ENCODE measurements around the gene INTS4.
"Not testable (repeated sequence)": the region's sequence is repeated elsewhere in the genome, so short reads cannot be mapped to it uniquely, and the experiment has no call there.

Gene INTS4

GRCh38 chr11:77933596-77933995, 60.9 kb downstream of the INTS4 start:
- H3K4me1 Mint-ChIP-seq; H3K27ac Mint-ChIP-seq; H3K27me3 Mint-ChIP-seq (ENCODE audit: low read depth, poor library complexity); H3K4me3 Mint-ChIP-seq; DNase-seq: not testable (repeated sequence)
- Mint-ChIP-seq H3K36me3 (ENCODE audit: low read depth) (peaks cover 71% of the 10 kb centered on the region), H3K9me3 (peaks cover 36% of the 10 kb centered on the region)

DNA sequence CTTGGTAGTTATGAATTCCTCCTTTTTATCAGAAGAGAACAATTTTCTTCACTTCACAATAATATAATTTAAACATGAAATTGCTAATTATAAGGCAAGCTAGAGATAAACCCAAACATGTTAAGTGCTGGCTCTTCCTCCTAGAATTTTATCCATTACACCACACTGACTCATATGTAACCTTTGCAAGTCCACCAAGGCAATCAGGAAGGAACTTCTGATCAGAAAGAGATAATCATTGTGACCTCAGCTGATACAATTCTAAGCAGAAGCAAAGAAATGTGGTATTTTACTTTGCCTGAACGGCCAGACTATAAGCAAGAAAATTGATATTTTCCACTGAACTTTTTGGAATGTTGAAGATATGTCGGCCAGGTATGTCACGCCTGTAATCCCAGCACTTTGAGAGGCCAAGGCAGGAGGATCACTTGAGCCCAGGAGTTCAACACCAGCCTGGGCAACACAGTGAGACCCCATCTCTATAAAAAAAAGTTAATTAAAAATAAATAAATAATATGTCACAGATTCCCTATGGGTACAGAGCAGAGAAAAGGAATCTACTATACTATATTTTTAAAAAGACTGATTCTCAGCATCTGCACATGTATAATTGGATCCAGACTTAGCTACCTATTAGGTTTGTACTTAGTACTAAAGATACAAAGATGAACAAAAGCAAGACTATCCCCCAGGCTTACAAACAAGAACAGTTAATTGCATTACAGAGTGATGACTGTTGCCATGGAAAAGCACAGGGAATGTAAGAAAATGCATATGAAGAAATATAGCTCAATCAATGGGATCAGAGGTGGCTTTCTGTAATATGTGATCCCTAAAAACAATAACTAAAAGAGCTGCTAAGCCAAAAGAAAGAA, 63.9 kb downstream of the INTS4 start:
- not testable (repeated sequence) for H3K27ac Mint-ChIP-seq; DNase-seq; H3K27me3 Mint-ChIP-seq (ENCODE audit: low read depth, poor library complexity); H3K4me1 Mint-ChIP-seq; H3K4me3 Mint-ChIP-seq
- peaks cover 36% of the 10 kb centered on the region for H3K9me3 Mint-ChIP-seq
- peaks cover 70% of the 10 kb centered on the region for H3K36me3 Mint-ChIP-seq (ENCODE audit: low read depth)

- H3K4me3 Mint-ChIP-seq; H3K27ac Mint-ChIP-seq; H3K9me3 Mint-ChIP-seq; H3K4me1 Mint-ChIP-seq; H3K27me3 Mint-ChIP-seq (ENCODE audit: low read depth, poor library complexity); DNase-seq: not testable (repeated sequence)
- H3K36me3 Mint-ChIP-seq (ENCODE audit: low read depth) = peaks cover 36% of the 10 kb centered on the region
Measured at GRCh38 chr11:77917713-77918112, 76.8 kb downstream of the INTS4 start.

DNA sequence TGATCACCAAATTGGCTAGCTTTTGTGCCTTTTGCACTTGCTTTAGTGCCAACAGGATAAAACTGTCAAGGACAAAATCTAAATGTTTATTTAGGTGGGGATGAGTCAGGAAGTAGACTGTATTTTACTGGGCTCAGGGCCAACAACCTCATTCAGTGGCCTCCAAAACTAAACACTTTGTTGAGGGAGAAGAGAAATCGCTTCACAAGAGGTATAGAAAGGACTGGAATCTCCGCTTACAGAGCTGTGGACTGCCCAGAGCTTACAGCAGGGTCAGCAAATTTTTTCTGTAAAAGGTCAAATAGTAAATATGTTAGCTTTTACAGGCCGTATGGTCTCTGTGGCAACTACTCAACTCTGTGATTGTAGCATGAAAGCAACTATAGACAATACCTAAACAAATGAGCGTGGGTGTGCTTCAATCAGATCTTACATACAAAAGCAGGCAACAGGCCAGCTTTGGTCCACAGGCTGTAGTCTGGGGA, 80.1 kb downstream of the INTS4 start:
- H3K9me3 Mint-ChIP-seq; H3K4me3 Mint-ChIP-seq; H3K4me1 Mint-ChIP-seq; H3K27me3 Mint-ChIP-seq (ENCODE audit: low read depth, poor library complexity); DNase-seq: not testable (repeated sequence)
- peaks cover 47% of the 10 kb centered on the region for H3K36me3 Mint-ChIP-seq (ENCODE audit: low read depth)
- H3K27ac Mint-ChIP-seq = peak overlapping the region; percentile 59

DNA sequence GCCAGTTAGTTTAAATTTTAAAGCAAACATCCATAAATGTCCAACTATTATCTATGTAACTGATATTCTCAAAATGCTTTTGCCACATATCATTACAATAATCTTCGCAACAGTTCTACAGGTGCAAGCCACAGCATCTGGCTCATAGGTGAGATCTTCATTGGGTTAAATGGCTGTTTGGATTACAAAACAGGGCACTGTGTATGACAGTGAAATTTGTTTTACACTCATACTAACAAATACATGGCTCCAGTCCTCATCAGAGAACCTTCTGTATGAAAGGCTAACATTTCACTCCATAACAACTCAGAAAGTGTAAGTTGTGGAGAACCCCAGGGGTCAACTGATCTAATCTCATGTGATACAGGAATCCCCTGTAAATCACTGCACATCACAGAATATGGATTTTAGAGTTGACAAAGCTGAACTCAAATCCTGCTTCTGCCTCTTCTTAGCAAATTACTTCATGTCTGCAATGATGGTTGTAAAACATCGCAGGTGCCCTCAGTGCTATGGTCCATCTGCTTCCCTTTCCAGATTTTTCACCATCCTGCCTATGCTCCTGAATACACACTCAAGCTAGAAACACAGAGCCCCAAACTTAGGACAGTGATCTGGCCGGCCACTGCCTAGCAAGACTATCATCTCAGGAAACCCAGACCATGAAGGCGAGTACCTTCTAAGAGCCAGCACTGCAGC, 80.7 kb downstream of the INTS4 start:
- not testable (repeated sequence) for H3K4me1 Mint-ChIP-seq; H3K4me3 Mint-ChIP-seq; DNase-seq; H3K27me3 Mint-ChIP-seq (ENCODE audit: low read depth, poor library complexity); H3K9me3 Mint-ChIP-seq
- Mint-ChIP-seq H3K27ac (peak overlapping the region; percentile 49), H3K36me3 (ENCODE audit: low read depth) (peaks cover 49% of the 10 kb centered on the region)

DNA sequence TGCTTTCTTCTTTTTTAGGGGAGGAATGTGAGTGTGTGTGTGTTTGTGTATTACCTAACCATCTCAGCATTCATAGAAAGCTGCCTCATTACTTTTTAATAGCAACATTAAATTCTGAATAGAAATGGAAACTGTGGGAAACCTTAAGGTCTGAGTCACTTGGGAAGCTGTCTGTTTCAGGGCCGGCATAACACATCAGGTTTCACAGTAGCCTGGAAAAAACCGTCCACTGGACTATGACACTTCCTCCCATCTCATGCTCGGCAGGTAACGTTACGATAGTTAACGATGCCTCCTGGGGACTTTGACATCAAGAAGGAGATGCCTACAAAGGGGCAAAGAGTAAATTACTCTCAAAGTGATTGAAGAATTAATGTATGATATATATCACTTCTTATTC, 83.6 kb downstream of the INTS4 start:
- not testable (repeated sequence) for H3K4me1 Mint-ChIP-seq; DNase-seq; H3K9me3 Mint-ChIP-seq; H3K27me3 Mint-ChIP-seq (ENCODE audit: low read depth, poor library complexity); H3K4me3 Mint-ChIP-seq
- H3K36me3 Mint-ChIP-seq (ENCODE audit: low read depth) = peaks cover 53% of the 10 kb centered on the region
- H3K27ac Mint-ChIP-seq = peak overlapping the region; percentile 3

DNA sequence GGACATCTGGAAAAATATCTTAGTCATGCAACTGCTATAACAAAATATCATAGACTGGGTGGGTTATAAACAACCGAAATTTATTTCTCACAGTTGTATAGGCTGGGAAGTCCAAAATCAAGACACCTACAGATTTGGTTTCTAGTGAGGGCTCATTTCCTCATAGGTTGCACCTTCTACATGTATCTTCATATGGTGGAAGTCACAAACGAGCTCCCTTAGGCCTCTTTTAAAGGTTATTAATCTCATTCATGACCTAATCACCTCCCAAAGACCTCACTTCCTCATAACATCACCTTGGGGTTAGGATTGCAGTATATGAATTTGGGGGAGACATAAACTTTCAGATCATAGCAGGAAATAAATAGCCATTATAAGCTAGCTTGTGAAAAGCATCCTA, 85.2 kb downstream of the INTS4 start:
- no peaks in the 10 kb centered on the region for H3K9me3 Mint-ChIP-seq

GRCh38 chr11:77908835-77909234, 85.6 kb downstream of the INTS4 start:
- DNase-seq = no peak
- Mint-ChIP-seq H3K36me3 (ENCODE audit: low read depth) (peaks cover 51% of the 10 kb centered on the region), H3K4me1 (no peaks in the 10 kb centered on the region), H3K27me3 (ENCODE audit: low read depth, poor library complexity) (no peaks in the 10 kb centered on the region), H3K27ac (no peak overlapping the region), H3K4me3 (no peak overlapping the region), H3K9me3 (no peaks in the 10 kb centered on the region)
- TF ChIP-seq CTCF (IDR thresholded peaks at IDR 0.05) = no peak

More for the DNA sequence above, 85.2 kb downstream of the INTS4 start:
- no peak overlapping the region for H3K27ac Mint-ChIP-seq
- H3K27me3 Mint-ChIP-seq (ENCODE audit: low read depth, poor library complexity) = no peaks in the 10 kb centered on the region
- TF ChIP-seq CTCF (IDR thresholded peaks at IDR 0.05) = no peak
- H3K36me3 Mint-ChIP-seq (ENCODE audit: low read depth) = peaks cover 55% of the 10 kb centered on the region
- DNase-seq = no peak
- H3K4me3 Mint-ChIP-seq = no peak overlapping the region
- H3K4me1 Mint-ChIP-seq = peaks cover 4% of the 10 kb centered on the region

- not testable (repeated sequence) for DNase-seq; H3K27me3 Mint-ChIP-seq (ENCODE audit: low read depth, poor library complexity); H3K4me3 Mint-ChIP-seq; H3K4me1 Mint-ChIP-seq; H3K9me3 Mint-ChIP-seq; H3K27ac Mint-ChIP-seq
- H3K36me3 Mint-ChIP-seq (ENCODE audit: low read depth) = peaks cover 56% of the 10 kb centered on the region
Measured at GRCh38 chr11:77894949-77895348, 99.5 kb downstream of the INTS4 start.

- H3K4me1 Mint-ChIP-seq; H3K27ac Mint-ChIP-seq; DNase-seq; H3K27me3 Mint-ChIP-seq (ENCODE audit: low read depth, poor library complexity); H3K4me3 Mint-ChIP-seq; H3K9me3 Mint-ChIP-seq: not testable (repeated sequence)
- H3K36me3 Mint-ChIP-seq (ENCODE audit: low read depth) = peaks cover 78% of the 10 kb centered on the region
Measured at GRCh38 chr11:77891703-77892102, 102.8 kb downstream of the INTS4 start.

GRCh38 chr11:77891256-77891655, 103.2 kb downstream of the INTS4 start:
- not testable (repeated sequence) for H3K9me3 Mint-ChIP-seq; DNase-seq; H3K27ac Mint-ChIP-seq; H3K4me1 Mint-ChIP-seq; H3K4me3 Mint-ChIP-seq; H3K27me3 Mint-ChIP-seq (ENCODE audit: low read depth, poor library complexity)
- peaks cover 80% of the 10 kb centered on the region for H3K36me3 Mint-ChIP-seq (ENCODE audit: low read depth)

GRCh38 chr11:77890619-77891056, 103.8 kb downstream of the INTS4 start:
- Mint-ChIP-seq H3K27ac (peak overlapping the region; percentile 29), H3K36me3 (ENCODE audit: low read depth) (peaks cover 81% of the 10 kb centered on the region)
- H3K4me3 Mint-ChIP-seq; H3K9me3 Mint-ChIP-seq; H3K4me1 Mint-ChIP-seq; H3K27me3 Mint-ChIP-seq (ENCODE audit: low read depth, poor library complexity); DNase-seq: not testable (repeated sequence)

All from nephron progenitor cell (in vitro differentiated cells).